HL-60 (cell line): ENCODE results near the gene CAMTA1.

ENCODE experiments used
- CTCF ChIP-seq: IDR thresholded peaks from one replicate; pipeline ENCODE4 v1.5.1; 2011; ENCODE audit warnings: low read length, control low read depth, inconsistent platforms; ENCODE audit not compliant: insufficient read depth
- POLR2AphosphoS5 ChIP-seq: IDR thresholded peaks from 2 replicates; pipeline ENCODE4 v1.6.1; 2012; ENCODE audit warnings: low read depth
- REST ChIP-seq: IDR thresholded peaks from 2 replicates; pipeline ENCODE4 v1.6.1; 2012; ENCODE audit warnings: low read depth; ENCODE audit not compliant: insufficient replicate concordance

- TF ChIP-seq CTCF (no peak), REST (no peak), POLR2AphosphoS5 (no peak)
These were observed 229.3 kb downstream of the CAMTA1 start for GRCh38 chr1:7014640-7014930.
